IMR-90 (cell line): ENCODE data around the gene MZB1.

ENCODE experiments used
- POLR2A ChIP-seq: IDR thresholded peaks from 2 replicates; pipeline ENCODE4 v1.6.1; 2012; ENCODE audit warnings: mild to moderate bottlenecking, low read depth, low read length
- RAD21 ChIP-seq: IDR thresholded peaks from 2 replicates; pipeline ENCODE4 v1.6.1; 2012; ENCODE audit warnings: low read length, improper control_type of control experiment
- TF ChIP-seq, protein P1 (sequence below): fragments of 150-350 bp; IDR thresholded peaks from 2 replicates; pipeline ENCODE4 v1.6.1; 2017; ENCODE audit warnings: mild to moderate bottlenecking, antibody characterized with exemption, low read length, low read depth
- TF ChIP-seq, protein P2 (sequence below): conservative IDR thresholded peaks from 2 replicates; pipeline ENCODE4 v1.5.1; 2012; ENCODE audit warnings: mild to moderate bottlenecking, low read depth, low read length, improper control_type of control experiment

- TF ChIP-seq, protein P1, sequence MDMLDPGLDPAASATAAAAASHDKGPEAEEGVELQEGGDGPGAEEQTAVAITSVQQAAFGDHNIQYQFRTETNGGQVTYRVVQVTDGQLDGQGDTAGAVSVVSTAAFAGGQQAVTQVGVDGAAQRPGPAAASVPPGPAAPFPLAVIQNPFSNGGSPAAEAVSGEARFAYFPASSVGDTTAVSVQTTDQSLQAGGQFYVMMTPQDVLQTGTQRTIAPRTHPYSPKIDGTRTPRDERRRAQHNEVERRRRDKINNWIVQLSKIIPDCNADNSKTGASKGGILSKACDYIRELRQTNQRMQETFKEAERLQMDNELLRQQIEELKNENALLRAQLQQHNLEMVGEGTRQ = no peak
- no peak for TF ChIP-seq POLR2A
- TF ChIP-seq RAD21 = no peak
- TF ChIP-seq, protein P2, sequence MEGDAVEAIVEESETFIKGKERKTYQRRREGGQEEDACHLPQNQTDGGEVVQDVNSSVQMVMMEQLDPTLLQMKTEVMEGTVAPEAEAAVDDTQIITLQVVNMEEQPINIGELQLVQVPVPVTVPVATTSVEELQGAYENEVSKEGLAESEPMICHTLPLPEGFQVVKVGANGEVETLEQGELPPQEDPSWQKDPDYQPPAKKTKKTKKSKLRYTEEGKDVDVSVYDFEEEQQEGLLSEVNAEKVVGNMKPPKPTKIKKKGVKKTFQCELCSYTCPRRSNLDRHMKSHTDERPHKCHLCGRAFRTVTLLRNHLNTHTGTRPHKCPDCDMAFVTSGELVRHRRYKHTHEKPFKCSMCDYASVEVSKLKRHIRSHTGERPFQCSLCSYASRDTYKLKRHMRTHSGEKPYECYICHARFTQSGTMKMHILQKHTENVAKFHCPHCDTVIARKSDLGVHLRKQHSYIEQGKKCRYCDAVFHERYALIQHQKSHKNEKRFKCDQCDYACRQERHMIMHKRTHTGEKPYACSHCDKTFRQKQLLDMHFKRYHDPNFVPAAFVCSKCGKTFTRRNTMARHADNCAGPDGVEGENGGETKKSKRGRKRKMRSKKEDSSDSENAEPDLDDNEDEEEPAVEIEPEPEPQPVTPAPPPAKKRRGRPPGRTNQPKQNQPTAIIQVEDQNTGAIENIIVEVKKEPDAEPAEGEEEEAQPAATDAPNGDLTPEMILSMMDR = no peak
Measured at GRCh38 chr5:139384591-139385051, 5.1 kb downstream of the MZB1 start.
